Ishikawa (cell line): ENCODE measurements around the gene ASB4.

ENCODE experiments used
- CEBPB ChIP-seq: IDR thresholded peaks from 2 replicates; pipeline ENCODE4 v1.6.1; 2012
- CREB1 ChIP-seq: IDR thresholded peaks from 2 replicates; pipeline ENCODE4 v1.6.1; 2012; ENCODE audit warnings: low read depth
- EGR1 ChIP-seq: IDR thresholded peaks from 2 replicates; pipeline ENCODE4 v1.6.1; 2012
- EP300 ChIP-seq: IDR thresholded peaks from 2 replicates; pipeline ENCODE4 v1.6.1; 2012; ENCODE audit warnings: borderline replicate concordance
- FOXM1 ChIP-seq: IDR thresholded peaks from 2 replicates; pipeline ENCODE4 v1.6.1; 2012; ENCODE audit warnings: low read depth, borderline replicate concordance
- MAX ChIP-seq: IDR thresholded peaks from 2 replicates; pipeline ENCODE4 v1.6.1; 2012
- NFIC ChIP-seq: IDR thresholded peaks from 2 replicates; pipeline ENCODE4 v1.6.1; 2012
- RAD21 ChIP-seq: IDR thresholded peaks from 2 replicates; pipeline ENCODE4 v1.6.1; 2012; ENCODE audit warnings: low read depth
- TAF1 ChIP-seq: IDR thresholded peaks from 2 replicates; pipeline ENCODE4 v1.6.1; 2012; ENCODE audit warnings: low read depth, mild to moderate bottlenecking
- TCF12 ChIP-seq: IDR thresholded peaks from 2 replicates; pipeline ENCODE4 v1.6.1; 2012; ENCODE audit warnings: low read depth
- TEAD4 ChIP-seq: IDR thresholded peaks from 2 replicates; pipeline ENCODE4 v1.6.1; 2012
- USF1 ChIP-seq: IDR thresholded peaks from 2 replicates; pipeline ENCODE4 v1.6.1; 2012
- YY1 ChIP-seq: IDR thresholded peaks from 2 replicates; pipeline ENCODE4 v1.6.1; 2012; ENCODE audit warnings: low read depth
- ZBTB7A ChIP-seq: IDR thresholded peaks from 2 replicates; pipeline ENCODE4 v1.6.1; 2012; ENCODE audit warnings: low read depth
- TF ChIP-seq, protein P1 (sequence below): IDR thresholded peaks from 2 replicates; pipeline ENCODE4 v1.6.1; 2012; ENCODE audit warnings: low read depth, mild to moderate bottlenecking

ASB4 gene

DNA sequence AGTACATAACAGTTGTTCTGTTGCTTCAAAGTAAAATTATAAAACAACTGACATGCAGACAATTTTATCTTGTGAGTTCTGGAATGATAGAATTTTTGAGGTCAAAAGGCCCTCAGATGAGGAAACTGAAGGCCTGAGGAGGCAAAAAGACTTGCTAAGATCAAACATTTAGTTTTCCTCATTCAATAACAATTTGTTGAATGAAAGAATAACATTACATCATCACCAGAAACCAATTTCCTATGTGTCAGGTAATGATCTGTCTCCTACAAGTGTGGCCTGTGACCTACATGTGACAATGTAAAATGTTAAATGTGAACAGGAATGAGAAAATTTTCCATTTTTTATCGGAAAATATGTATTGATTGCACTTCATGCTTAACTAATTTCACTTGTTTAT lies 16.6 kb upstream of the ASB4 start:
- TF ChIP-seq EGR1 = no peak
- TF ChIP-seq, protein P1, sequence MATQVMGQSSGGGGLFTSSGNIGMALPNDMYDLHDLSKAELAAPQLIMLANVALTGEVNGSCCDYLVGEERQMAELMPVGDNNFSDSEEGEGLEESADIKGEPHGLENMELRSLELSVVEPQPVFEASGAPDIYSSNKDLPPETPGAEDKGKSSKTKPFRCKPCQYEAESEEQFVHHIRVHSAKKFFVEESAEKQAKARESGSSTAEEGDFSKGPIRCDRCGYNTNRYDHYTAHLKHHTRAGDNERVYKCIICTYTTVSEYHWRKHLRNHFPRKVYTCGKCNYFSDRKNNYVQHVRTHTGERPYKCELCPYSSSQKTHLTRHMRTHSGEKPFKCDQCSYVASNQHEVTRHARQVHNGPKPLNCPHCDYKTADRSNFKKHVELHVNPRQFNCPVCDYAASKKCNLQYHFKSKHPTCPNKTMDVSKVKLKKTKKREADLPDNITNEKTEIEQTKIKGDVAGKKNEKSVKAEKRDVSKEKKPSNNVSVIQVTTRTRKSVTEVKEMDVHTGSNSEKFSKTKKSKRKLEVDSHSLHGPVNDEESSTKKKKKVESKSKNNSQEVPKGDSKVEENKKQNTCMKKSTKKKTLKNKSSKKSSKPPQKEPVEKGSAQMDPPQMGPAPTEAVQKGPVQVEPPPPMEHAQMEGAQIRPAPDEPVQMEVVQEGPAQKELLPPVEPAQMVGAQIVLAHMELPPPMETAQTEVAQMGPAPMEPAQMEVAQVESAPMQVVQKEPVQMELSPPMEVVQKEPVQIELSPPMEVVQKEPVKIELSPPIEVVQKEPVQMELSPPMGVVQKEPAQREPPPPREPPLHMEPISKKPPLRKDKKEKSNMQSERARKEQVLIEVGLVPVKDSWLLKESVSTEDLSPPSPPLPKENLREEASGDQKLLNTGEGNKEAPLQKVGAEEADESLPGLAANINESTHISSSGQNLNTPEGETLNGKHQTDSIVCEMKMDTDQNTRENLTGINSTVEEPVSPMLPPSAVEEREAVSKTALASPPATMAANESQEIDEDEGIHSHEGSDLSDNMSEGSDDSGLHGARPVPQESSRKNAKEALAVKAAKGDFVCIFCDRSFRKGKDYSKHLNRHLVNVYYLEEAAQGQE = no peak
- TF ChIP-seq RAD21 = no peak
- TF ChIP-seq TCF12 = no peak
- TF ChIP-seq TEAD4 = no peak
- no peak for TF ChIP-seq MAX
- no peak for TF ChIP-seq ZBTB7A
- no peak for TF ChIP-seq TAF1
- no peak for TF ChIP-seq EP300
- TF ChIP-seq YY1 = no peak
- no peak for TF ChIP-seq CREB1
- TF ChIP-seq CEBPB = no peak
- TF ChIP-seq FOXM1 = no peak
- TF ChIP-seq NFIC = no peak
- TF ChIP-seq USF1 = no peak

DNA sequence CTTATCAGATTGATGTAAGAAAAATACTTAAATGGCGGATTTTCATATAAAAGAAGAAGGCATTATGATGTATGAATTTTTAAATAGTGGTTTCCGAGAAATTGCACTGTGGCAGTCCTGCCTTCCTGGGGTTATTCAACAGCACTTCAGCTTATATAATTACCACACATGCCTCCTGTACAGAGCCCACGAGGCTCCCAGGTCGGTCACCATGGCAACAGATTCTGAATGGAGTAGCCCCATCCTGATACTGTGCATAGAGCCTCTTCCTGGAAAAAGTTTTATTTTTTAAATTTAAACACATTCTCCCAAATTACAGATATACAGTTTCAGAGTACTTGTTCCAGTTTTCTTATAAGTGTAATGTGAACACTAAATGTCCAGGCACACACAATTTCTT lies 15.9 kb upstream of the ASB4 start:
- no peak for TF ChIP-seq CREB1
- no peak for TF ChIP-seq TAF1
- no peak for TF ChIP-seq TEAD4
- no peak for TF ChIP-seq EP300
- no peak for TF ChIP-seq FOXM1

- TF ChIP-seq EGR1 = peak; percentile 45; the same call in 1 of the 2 replicates
- TF ChIP-seq, protein P1 = no peak
Measured at GRCh38 chr7:95470452-95470851, 15.3 kb upstream of the ASB4 start.

DNA sequence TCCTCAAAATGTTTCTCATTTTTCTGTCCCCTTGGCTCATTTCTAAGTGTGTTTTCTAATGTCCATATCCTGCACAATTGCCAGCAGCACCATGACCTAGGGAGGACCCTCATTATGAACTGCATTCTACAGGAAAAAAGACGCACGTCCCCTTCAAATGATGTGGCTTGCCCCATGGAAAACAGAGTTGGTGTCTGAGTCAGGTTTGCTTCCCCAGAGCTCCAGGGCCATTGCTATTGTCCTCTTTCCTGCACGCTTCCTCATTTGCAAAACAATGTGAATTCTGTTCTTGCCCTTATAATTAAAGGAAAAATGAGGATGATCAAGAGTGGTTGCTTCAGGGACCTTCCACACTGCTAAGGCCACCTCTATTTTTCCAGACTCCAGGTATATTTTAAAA lies 14.7 kb upstream of the ASB4 start:
- TF ChIP-seq, protein P1 = no peak
- no peak for TF ChIP-seq TAF1
- TF ChIP-seq EGR1 = no peak

DNA sequence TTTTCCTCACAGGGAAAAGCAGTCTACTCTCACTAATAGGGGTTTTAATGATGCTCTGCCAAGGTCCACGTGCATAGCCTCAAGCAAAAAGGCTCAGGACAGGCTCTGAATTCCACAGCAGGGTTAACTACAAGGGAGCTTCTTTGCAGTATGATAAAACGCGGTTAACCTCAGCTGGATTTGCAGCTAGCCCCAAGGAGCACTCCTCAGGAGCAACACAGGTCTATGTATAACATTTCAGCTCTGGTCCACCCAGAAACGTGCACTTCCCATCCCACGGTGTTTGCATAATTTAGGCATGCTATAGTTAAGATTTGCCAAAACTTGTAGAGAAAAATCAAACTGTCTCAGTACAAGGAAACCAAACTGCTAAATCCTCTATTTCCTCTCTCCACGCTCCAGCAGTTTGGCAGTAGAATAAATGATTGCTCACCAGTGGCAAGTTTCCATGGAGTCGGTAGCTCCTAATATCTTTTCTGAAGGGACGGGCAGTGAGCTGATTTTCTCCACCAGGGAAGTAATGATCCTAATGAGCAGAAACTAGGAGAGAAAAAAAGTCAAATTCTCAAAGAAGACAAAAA lies 13.1 kb upstream of the ASB4 start:
- TF ChIP-seq MAX = peak; percentile 1; the same call in 1 of the 2 replicates
- no peak; the same call in 1 of the 2 replicates for TF ChIP-seq CEBPB
- peak; percentile 53; the same call in 1 of the 2 replicates for TF ChIP-seq NFIC
- no peak for TF ChIP-seq RAD21

DNA sequence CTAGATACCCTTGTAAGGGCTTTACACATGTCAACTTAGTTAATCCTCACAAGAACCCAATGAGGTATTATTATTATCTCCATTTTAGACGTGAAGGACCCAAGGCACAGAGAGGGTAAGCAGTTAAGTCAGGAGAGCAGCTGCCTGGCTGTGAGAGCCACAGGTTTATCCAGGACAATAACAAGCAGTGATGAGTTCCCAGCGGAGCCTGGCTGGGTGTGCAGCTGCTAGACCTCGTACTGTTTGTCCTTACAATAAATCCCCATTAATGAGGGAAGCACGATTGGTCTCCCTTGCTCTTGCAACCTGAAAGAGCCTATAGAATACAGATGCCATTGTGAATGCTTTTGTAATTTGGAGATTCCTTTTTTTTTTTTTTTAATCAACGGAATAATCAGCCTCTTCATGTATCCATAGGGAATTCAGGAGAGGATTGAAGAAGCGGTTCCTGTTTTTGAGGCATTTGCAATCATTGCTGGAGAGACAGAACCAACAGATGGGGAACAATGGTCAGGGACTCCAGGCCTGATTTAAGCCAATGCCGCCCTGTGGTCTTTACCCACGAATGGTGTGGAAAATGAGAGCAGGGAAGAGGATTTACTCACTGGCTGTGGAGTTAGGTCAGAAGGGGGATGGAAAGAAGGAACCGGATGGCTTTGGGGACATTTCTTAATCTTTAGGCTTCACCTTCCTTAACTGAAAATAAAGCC lies 12.3 kb upstream of the ASB4 start:
- TF ChIP-seq EGR1 (no peak), EP300 (no peak), CEBPB (no peak), TEAD4 (no peak), RAD21 (no peak), YY1 (no peak), TCF12 (no peak), TAF1 (no peak), ZBTB7A (no peak), NFIC (no peak), CREB1 (no peak), USF1 (no peak), MAX (no peak), FOXM1 (no peak)
- TF ChIP-seq, protein P1 = no peak
